NT2/D1 (cell line): ENCODE data around the gene VAMP2.

Experiments used
- DNase-seq: peaks from one replicate; pipeline ENCODE4 v3.0.0-alpha.2; 2011; ENCODE audit warnings: low read depth, low spot score
- H3K27me3 ChIP-seq: 2 replicates; pipeline ENCODE4 v1.6.0; 2011; ENCODE audit warnings: mild to moderate bottlenecking; ENCODE audit not compliant: insufficient read length, insufficient read depth
- H3K36me3 ChIP-seq: 2 replicates; pipeline ENCODE4 v1.6.1; 2011; ENCODE audit warnings: mild to moderate bottlenecking, low read length, mixed read lengths; ENCODE audit not compliant: insufficient read depth, insufficient read length
- H3K4me1 ChIP-seq: 2 replicates; pipeline ENCODE4 v1.5.1; 2011; ENCODE audit not compliant: insufficient read depth, insufficient read length
- H3K4me3 ChIP-seq: 2 replicates; pipeline ENCODE4 v1.5.1; 2011; ENCODE audit warnings: low read depth; ENCODE audit not compliant: insufficient read length
- H3K9ac ChIP-seq: 2 replicates; pipeline ENCODE4 v1.6.0; 2011; ENCODE audit warnings: low read depth; ENCODE audit not compliant: insufficient read length
- H3K9me3 ChIP-seq: 2 replicates; pipeline ENCODE4 v1.5.1; 2011; ENCODE audit warnings: mild to moderate bottlenecking, low read length; ENCODE audit not compliant: insufficient read depth
- SUZ12 ChIP-seq: IDR thresholded peaks from 2 replicates; pipeline ENCODE4 v1.6.1; 2011; ENCODE audit not compliant: insufficient read length, insufficient read depth; ENCODE audit errors: extremely low read depth
- YY1 ChIP-seq: IDR thresholded peaks from 2 replicates; pipeline ENCODE4 v1.6.1; 2011; ENCODE audit not compliant: insufficient read length, insufficient read depth
- ZNF274 ChIP-seq: IDR thresholded peaks from 2 replicates; pipeline ENCODE4 v1.6.1; 2011; ENCODE audit warnings: mild to moderate bottlenecking, low read depth, low read length

Gene VAMP2

DNA sequence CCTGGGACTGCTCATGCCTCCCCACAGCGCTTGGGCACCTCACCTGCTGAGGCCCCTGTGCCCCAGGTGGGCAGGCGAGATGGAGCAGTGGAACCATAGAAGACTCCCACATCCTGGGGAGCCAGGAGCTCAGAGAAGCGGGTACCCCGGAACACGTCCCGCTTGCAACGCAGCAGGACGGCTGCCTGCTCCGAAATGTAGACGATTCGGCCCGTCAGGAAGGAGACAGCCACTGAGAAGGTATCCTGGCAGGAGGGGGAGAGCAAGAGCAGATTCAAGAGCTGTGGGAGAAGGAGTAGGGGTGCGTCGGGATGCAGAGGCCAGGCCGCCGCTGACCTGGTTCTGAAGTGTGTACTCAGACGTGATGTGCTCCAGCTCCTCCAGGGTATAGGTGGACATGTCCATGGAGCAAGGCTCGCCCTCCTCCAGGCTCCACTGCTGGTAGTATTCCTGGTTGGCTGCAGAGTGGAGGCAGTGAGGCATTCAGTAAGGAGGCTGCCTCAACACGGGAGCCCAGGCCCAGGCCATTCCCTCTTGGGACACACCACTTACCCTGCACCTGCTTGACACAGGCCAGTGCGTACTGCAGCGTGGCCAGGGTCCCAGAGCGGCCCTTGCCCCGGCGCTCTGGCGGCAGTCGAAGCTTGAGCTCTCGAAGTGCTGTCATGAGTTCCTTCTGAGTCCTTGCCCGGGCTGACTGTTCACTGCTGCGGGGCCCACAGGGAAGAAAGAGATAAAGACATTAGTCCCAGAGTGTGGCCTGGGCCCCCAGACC, 13.1 kb downstream of the VAMP2 start:
- peaks cover 51% of the 10 kb centered on the region for H3K36me3 ChIP-seq

DNA sequence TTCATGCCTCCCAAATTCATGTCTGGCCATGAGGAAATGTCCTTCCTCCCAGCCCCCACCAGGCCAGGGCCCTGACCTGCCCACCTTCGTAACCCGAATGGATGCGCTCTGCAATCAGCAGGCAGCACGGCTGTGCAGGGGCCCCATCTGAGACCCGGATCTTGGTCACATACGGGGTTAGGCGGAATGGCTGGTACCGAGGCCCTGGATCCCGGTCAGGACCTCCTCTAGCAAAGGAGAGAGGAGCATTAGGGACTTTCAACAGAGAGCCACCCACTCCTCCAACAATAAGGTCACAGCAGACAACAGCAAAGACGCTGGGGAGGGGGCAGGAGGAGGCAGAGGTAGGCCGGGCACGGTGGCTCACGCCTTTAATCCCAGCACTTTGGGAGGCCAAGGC, 14.2 kb downstream of the VAMP2 start:
- peaks cover 9% of the 10 kb centered on the region for H3K4me1 ChIP-seq
- no peak overlapping the region for H3K9ac ChIP-seq
- H3K9me3 ChIP-seq: no peaks in the 10 kb centered on the region
- DNase-seq: no peak
- peaks cover 60% of the 10 kb centered on the region for H3K36me3 ChIP-seq
- H3K4me3 ChIP-seq: no peak overlapping the region
- TF ChIP-seq SUZ12: no peak
- TF ChIP-seq YY1: no peak
- no peak for TF ChIP-seq ZNF274
- H3K27me3 ChIP-seq: no peaks in the 10 kb centered on the region

More for the DNA sequence above, 13.1 kb downstream of the VAMP2 start:
- Histone ChIP-seq H3K4me1 (peaks cover 9% of the 10 kb centered on the region), H3K27me3 (no peaks in the 10 kb centered on the region), H3K9ac (no peak overlapping the region), H3K9me3 (no peaks in the 10 kb centered on the region), H3K4me3 (no peak overlapping the region)
- TF ChIP-seq YY1 (no peak), ZNF274 (no peak), SUZ12 (no peak)
- DNase-seq: no peak

DNA sequence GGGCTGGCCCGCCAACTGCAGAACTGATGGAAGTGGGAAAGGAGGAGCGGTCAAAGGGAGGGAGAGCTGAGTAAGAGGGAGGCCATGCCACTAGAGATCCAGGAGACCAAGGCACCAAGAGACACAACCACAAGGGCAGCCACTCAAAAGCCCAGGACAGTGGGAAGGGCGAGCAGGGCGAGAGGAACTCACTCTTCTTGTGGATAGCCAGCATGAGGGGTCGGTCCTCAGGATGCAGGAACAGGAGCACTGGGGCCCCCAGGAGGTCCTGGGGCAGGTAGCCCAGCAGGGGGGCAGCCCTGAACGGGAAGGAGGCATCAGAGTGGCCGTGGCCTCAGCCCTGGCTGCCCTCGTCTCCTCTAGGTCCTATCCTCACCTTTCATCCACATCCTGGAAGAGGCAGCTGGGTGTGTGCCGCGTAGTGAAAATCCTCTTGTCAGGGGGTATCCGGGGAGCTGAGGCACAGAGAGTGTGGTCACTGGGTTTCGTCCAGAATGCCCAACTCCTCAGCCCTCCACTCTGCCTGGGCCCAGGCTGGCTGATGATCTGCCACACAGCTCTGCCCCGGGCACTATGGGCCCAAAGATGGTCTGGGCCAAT, 14.8 kb downstream of the VAMP2 start:
- H3K4me3 ChIP-seq: no peak overlapping the region
- TF ChIP-seq ZNF274 (no peak), YY1 (no peak), SUZ12 (no peak)
- no peak for DNase-seq
- no peak overlapping the region for H3K9ac ChIP-seq
- H3K36me3 ChIP-seq: peaks cover 66% of the 10 kb centered on the region
- H3K4me1 ChIP-seq: peaks cover 4% of the 10 kb centered on the region
- H3K9me3 ChIP-seq: no peaks in the 10 kb centered on the region
- H3K27me3 ChIP-seq: no peaks in the 10 kb centered on the region

DNA sequence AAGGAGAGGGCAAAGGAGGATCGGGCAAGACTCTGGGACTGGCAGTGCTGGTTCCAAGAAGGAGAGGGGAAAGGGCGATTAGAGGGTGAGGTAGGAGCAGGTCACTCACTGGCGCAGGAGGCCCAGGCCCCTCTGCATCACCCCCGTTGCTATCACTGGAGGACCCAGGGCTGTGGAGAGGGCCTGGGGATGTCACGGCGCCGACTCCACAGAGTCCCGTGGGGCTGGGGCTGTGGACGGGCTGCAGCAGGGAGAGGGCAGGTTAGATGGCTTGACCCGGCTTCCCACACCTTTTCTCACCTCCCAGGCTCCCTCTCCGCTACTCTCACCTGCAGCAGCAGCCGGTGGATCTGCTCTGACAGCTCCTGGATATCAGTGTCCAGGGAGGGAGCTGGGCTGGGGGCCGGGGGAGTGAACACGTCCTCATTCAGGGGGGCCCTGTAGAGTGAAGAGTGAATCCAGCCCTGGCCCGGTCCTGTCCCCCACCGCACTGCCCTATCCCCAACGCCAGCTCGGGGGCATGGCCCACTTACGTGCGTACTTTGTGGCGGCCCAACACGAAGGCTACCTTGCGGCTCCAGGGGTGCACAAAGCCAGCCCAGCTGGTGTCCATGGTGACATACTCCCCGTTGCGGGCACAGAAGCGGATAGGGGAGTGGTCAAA, 15.5 kb downstream of the VAMP2 start:
- Histone ChIP-seq H3K27me3 (no peaks in the 10 kb centered on the region), H3K4me3 (no peak overlapping the region), H3K9ac (no peak overlapping the region), H3K4me1 (no peaks in the 10 kb centered on the region), H3K9me3 (no peaks in the 10 kb centered on the region), H3K36me3 (peaks cover 72% of the 10 kb centered on the region)
- no peak for TF ChIP-seq ZNF274
- no peak for TF ChIP-seq SUZ12
- TF ChIP-seq YY1: no peak
- DNase-seq: no peak

DNA sequence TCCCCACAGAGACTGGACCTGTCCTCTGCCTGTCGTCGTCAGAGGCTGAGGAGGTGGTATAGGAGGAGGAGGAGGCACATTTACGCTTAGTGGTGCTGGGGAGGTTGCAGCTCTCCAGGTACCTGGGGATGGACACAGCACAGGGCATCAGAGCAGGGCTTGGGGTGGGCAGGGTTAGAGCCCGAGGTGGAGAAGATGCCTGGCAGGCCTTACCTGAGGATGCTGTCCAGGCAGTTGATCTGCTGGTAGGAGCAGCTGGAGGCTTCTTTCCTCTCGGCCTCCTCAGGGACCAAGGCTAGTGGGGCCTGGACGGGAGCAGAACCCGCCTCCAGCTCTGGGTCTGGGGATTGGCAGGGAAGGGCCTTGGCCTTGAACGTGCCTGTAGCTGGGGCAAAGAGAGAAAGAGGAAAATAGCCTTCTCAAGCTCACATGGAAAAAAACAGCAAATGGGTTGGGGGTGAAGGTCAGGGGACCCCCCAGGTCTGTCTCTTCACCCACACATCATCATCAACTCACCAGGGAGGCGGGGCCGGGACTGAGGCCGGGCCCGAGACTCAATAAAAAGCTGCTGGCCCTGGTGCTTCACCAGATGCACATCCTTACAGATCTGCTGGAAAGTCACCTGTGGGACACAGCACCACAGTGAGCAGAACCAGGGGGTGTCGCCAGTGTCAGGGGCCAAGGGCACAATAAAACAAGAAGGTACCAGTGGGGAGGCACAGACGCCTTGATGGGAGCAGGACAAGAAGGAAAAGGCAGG, 16.2 kb downstream of the VAMP2 start:
- peaks cover 78% of the 10 kb centered on the region for H3K36me3 ChIP-seq
- no peaks in the 10 kb centered on the region for H3K4me1 ChIP-seq

DNA sequence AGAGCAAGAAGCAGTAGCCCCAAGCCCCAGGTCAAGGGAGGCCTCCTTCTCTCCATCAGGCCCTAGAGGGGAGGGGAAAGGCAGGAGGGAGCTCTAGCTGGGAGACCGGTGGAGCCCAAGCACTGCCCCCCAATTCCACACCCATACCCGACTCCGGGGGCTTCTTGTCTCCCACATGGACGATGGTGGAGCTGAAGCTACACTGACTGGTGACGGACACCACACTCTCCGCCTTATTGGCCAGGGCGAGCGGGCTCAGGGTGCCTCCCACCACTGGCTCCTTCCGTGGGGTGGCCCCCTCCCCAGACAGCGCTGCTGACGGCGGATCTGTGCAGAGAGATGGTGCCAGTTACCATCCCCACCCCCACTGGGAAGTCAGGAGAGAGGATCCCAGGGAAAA, 16.9 kb downstream of the VAMP2 start:
- no peak overlapping the region for H3K9ac ChIP-seq
- no peaks in the 10 kb centered on the region for H3K27me3 ChIP-seq
- TF ChIP-seq SUZ12 (no peak), YY1 (no peak), ZNF274 (no peak)
- DNase-seq: no peak
- H3K4me3 ChIP-seq: no peak overlapping the region
- peaks cover 84% of the 10 kb centered on the region for H3K36me3 ChIP-seq
- H3K9me3 ChIP-seq: no peaks in the 10 kb centered on the region
- no peaks in the 10 kb centered on the region for H3K4me1 ChIP-seq

More for the DNA sequence above, 16.2 kb downstream of the VAMP2 start:
- TF ChIP-seq YY1: no peak
- TF ChIP-seq SUZ12: no peak
- no peak for TF ChIP-seq ZNF274
- DNase-seq: no peak
- no peak overlapping the region for H3K4me3 ChIP-seq
- no peaks in the 10 kb centered on the region for H3K27me3 ChIP-seq
- no peak overlapping the region for H3K9ac ChIP-seq
- no peaks in the 10 kb centered on the region for H3K9me3 ChIP-seq
